DND-41 (cell line): Measurements from ENCODE around the gene DYNC2I2.

ENCODE experiments used
- ATAC-seq: fragments of 200-7000 bp; cut with Tn5 transposase; 3 replicates; pipeline ENCODE4 v1.9.1; 2021; ENCODE audit warnings: low read depth; ENCODE audit not compliant: insufficient read depth
- DNase-seq: peaks from one replicate; pipeline ENCODE4 v3.0.0-alpha.2; 2020
- H2AFZ ChIP-seq: 2 replicates; pipeline ENCODE4 v1.6.0; 2012; ENCODE audit warnings: low read depth, low read length
- H3K27ac ChIP-seq: 2 replicates; pipeline ENCODE4 v1.5.1; 2012; ENCODE audit warnings: low read length, inconsistent platforms
- H3K27me3 ChIP-seq: fragments of 200-600 bp; sonication (generic); 2 replicates; pipeline ENCODE4 v1.6.0; 2012; ENCODE audit warnings: low read length, mild to moderate bottlenecking, inconsistent platforms; ENCODE audit not compliant: insufficient read depth, poor library complexity
- H3K36me3 ChIP-seq: 2 replicates; pipeline ENCODE4 v1.5.1; 2012; ENCODE audit warnings: low read length, inconsistent platforms; ENCODE audit not compliant: insufficient read depth
- H3K4me1 ChIP-seq: 2 replicates; pipeline ENCODE4 v1.5.1; 2012; ENCODE audit warnings: mild to moderate bottlenecking, low read length; ENCODE audit not compliant: insufficient read depth
- H3K4me2 ChIP-seq: 2 replicates; pipeline ENCODE4 v1.6.0; 2012; ENCODE audit warnings: mild to moderate bottlenecking, moderate library complexity, low read length, inconsistent platforms; ENCODE audit not compliant: insufficient read depth
- H3K4me3 ChIP-seq, 2 experiments: fragments of 200-600 bp in 1 of 2; shearing (Covaris generic) in 1 of 2; 2 replicates each; pipeline ENCODE4 v1.5.1; 2012 to 2016; ENCODE audit warnings: inconsistent platforms in 2 of 2, low read length in 2 of 2, mild to moderate bottlenecking in 2 of 2, low read depth in 1 of 2, moderate library complexity in 1 of 2
- H3K79me2 ChIP-seq: 2 replicates; pipeline ENCODE4 v1.6.0; 2012; ENCODE audit warnings: low read length, inconsistent platforms; ENCODE audit not compliant: insufficient read depth
- H3K9ac ChIP-seq: 2 replicates; pipeline ENCODE4 v1.6.0; 2012; ENCODE audit warnings: low read depth, mild to moderate bottlenecking, inconsistent platforms, low read length, moderate library complexity
- H3K9me3 ChIP-seq: 2 replicates; pipeline ENCODE4 v1.5.1; 2012; ENCODE audit warnings: low read length, moderate library complexity, mild to moderate bottlenecking, inconsistent platforms; ENCODE audit not compliant: insufficient read depth, severe bottlenecking
- H4K20me1 ChIP-seq: 2 replicates; pipeline ENCODE4 v1.6.0; 2012; ENCODE audit warnings: low read length; ENCODE audit not compliant: insufficient read depth
- EZH2 ChIP-seq: IDR thresholded peaks from 3 replicates; pipeline ENCODE4 v1.6.1; 2012; ENCODE audit warnings: borderline replicate concordance, low read depth, mild to moderate bottlenecking, moderate library complexity, low read length, inconsistent platforms; ENCODE audit not compliant: severe bottlenecking
- TF ChIP-seq, protein P1 (sequence below): IDR thresholded peaks from 2 replicates; pipeline ENCODE4 v1.5.1; 2012; ENCODE audit warnings: borderline replicate concordance, low read length, moderate library complexity, mild to moderate bottlenecking; ENCODE audit not compliant: poor library complexity, severe bottlenecking; ENCODE audit errors: extremely low read depth

The DYNC2I2 gene

DNA sequence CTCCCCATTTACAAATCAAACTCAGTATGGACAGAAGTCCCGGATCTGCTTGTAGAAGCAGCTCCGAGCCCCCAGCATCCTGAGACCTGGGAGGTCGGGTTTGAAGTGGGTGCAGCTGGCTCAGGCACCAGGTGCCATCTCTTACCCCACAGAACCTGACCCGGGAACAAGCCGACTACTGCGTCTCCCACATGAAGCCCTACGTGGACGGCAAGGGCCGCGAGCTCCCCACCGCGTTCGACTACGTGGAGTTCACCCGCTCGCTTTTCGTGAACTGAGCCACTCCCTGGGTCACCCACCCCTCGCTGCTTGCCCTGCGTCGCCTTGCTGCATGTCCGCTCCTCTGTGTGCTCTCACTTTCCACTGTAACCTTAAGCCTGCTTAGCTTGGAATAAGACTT, 23.6 kb downstream of the DYNC2I2 start:
- no peak for TF ChIP-seq EZH2
- TF ChIP-seq, protein P1, sequence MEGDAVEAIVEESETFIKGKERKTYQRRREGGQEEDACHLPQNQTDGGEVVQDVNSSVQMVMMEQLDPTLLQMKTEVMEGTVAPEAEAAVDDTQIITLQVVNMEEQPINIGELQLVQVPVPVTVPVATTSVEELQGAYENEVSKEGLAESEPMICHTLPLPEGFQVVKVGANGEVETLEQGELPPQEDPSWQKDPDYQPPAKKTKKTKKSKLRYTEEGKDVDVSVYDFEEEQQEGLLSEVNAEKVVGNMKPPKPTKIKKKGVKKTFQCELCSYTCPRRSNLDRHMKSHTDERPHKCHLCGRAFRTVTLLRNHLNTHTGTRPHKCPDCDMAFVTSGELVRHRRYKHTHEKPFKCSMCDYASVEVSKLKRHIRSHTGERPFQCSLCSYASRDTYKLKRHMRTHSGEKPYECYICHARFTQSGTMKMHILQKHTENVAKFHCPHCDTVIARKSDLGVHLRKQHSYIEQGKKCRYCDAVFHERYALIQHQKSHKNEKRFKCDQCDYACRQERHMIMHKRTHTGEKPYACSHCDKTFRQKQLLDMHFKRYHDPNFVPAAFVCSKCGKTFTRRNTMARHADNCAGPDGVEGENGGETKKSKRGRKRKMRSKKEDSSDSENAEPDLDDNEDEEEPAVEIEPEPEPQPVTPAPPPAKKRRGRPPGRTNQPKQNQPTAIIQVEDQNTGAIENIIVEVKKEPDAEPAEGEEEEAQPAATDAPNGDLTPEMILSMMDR = no peak
- Histone ChIP-seq H3K27me3 (no peaks in the 10 kb centered on the region), H4K20me1 (peaks cover 9% of the 10 kb centered on the region; the same call in 1 of the 2 replicates), H3K36me3 (peaks cover 87% of the 10 kb centered on the region), H3K4me2 (no peak overlapping the region), H3K79me2 (no peaks in the 10 kb centered on the region; the same call in 1 of the 2 replicates), H3K9ac (no peak overlapping the region), H3K9me3 (no peaks in the 10 kb centered on the region), H3K27ac (no peak overlapping the region), H3K4me3 (no peak overlapping the region), H3K4me1 (no peaks in the 10 kb centered on the region), H2AFZ (no peak overlapping the region)
- ATAC-seq (no peak), DNase-seq (no peak)

DNA sequence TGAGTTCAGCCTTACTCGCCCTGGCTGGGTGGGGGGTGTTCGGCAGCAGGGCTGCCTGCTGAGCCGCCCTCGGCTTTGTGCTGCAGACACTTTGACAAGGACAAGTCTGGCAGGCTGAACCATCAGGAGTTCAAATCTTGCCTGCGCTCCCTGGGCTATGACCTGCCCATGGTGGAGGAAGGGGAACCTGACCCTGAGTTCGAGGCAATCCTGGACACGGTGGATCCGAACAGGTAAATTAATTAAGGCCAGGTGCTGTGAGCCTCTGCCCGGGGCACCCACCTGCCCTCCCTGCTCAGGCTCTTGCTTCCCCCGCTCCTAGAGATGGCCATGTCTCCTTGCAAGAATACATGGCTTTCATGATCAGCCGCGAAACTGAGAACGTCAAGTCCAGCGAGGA, 24.2 kb downstream of the DYNC2I2 start:
- no peak for ATAC-seq
- Histone ChIP-seq H3K79me2 (no peaks in the 10 kb centered on the region; the same call in 1 of the 2 replicates), H3K4me2 (no peak overlapping the region), H3K9ac (no peak overlapping the region), H4K20me1 (peaks cover 9% of the 10 kb centered on the region; the same call in 1 of the 2 replicates), H3K4me1 (no peaks in the 10 kb centered on the region), H3K4me3 (no peak overlapping the region), H3K27ac (no peak overlapping the region), H3K36me3 (peaks cover 88% of the 10 kb centered on the region), H2AFZ (no peak overlapping the region), H3K27me3 (no peaks in the 10 kb centered on the region), H3K9me3 (no peaks in the 10 kb centered on the region)
- TF ChIP-seq, protein P1 = no peak
- TF ChIP-seq EZH2 = no peak
- no peak for DNase-seq

DNA sequence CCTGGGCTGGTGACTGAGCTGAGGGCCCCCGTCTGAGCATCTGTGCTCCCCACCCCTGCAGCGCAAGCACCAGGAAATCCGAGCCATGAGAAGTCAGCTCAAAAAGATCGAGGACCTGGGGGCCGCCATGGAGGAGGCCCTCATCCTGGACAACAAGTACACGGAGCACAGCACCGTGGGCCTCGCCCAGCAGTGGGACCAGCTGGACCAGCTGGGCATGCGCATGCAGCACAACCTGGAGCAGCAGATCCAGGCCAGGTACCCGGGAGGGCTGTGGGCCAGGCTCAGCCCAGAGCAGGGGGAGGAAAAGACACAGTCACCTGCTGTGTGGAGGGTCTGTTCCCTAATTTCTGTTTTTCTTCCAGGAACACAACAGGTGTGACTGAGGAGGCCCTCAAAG, 24.6 kb downstream of the DYNC2I2 start:
- no peak for TF ChIP-seq EZH2
- TF ChIP-seq, protein P1 = no peak
- no peaks in the 10 kb centered on the region for H3K4me1 ChIP-seq
- H3K4me3 ChIP-seq = no peak overlapping the region
- H2AFZ ChIP-seq = no peak overlapping the region
- no peak overlapping the region for H3K4me2 ChIP-seq
- H3K27me3 ChIP-seq = no peaks in the 10 kb centered on the region
- H4K20me1 ChIP-seq = peaks cover 8% of the 10 kb centered on the region; the same call in 1 of the 2 replicates
- no peak overlapping the region for H3K27ac ChIP-seq
- no peak for ATAC-seq
- H3K9ac ChIP-seq = no peak overlapping the region
- no peaks in the 10 kb centered on the region; the same call in 1 of the 2 replicates for H3K79me2 ChIP-seq
- no peak for DNase-seq
- H3K9me3 ChIP-seq = no peaks in the 10 kb centered on the region
- H3K36me3 ChIP-seq = peaks cover 89% of the 10 kb centered on the region

DNA sequence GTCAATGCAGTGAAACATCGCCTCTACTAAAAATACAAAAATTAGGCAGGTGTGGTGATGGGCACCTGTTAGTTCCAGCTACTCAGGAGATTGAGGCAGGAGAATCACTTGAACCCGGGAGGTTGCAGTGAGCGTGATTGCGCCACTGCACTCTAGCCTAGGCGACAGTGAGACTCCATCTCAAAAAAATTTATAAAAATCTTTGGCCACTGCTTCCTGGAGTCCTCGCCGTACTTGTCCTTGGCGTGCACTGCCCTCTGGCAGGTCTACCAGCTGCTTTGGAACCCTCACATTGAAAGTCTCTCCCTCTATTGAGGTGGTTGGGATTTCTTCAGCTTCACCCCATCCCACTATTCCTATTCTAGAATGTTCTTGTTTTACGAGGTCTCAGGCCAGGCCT, 25.0 kb downstream of the DYNC2I2 start:
- no peaks in the 10 kb centered on the region for H3K79me2 ChIP-seq
- peaks cover 89% of the 10 kb centered on the region for H3K36me3 ChIP-seq
- DNase-seq (no peak), ATAC-seq (no peak)
- no peaks in the 10 kb centered on the region for H3K9me3 ChIP-seq
- H3K4me1 ChIP-seq = no peaks in the 10 kb centered on the region
- H3K4me3 ChIP-seq = no peak overlapping the region
- H4K20me1 ChIP-seq = peaks cover 6% of the 10 kb centered on the region; the same call in 1 of the 2 replicates
- no peak overlapping the region for H3K4me2 ChIP-seq
- TF ChIP-seq, protein P1 = no peak
- TF ChIP-seq EZH2 = no peak
- H3K27me3 ChIP-seq = no peaks in the 10 kb centered on the region
- no peak overlapping the region for H3K27ac ChIP-seq
- H3K9ac ChIP-seq = no peak overlapping the region
- H2AFZ ChIP-seq = no peak overlapping the region
